ELF-1 (cell line): Measurements from ENCODE around the gene FCN3.
A peak's percentile ranks its signal among the peaks of the same experiment; 100 is the strongest.
"Not testable (repeated sequence)": the region's sequence is repeated elsewhere in the genome, so short reads cannot be mapped to it uniquely, and the experiment has no call there.

Source experiments
- DNase-seq: peaks from one replicate; pipeline ENCODE4 v3.0.0-alpha.2; 2016; ENCODE audit warnings: low read depth, low spot score

FCN3 gene

GRCh38 chr1:27374362-27375086, at the start of gene FCN3:
Gene FCN3, minus strand, starts transcription at chr1:27374824. Its CDS starts 6 bp downstream, at chr1:27374818.
- DNase-seq = no peak

- DNase-seq = no peak
Measured at GRCh38 chr1:27423709-27424108, 49.1 kb upstream of the FCN3 start.

GRCh38 chr1:27418326-27419185, 43.9 kb upstream of the FCN3 start:
- DNase-seq = peak; percentile 68

- no peak for DNase-seq
Measured at GRCh38 chr1:27417713-27418112, 43.1 kb upstream of the FCN3 start.

GRCh38 chr1:27416387-27417111, 41.9 kb upstream of the FCN3 start:
- peak; percentile 78 for DNase-seq

GRCh38 chr1:27414091-27414490, 39.5 kb upstream of the FCN3 start:
- no peak for DNase-seq

GRCh38 chr1:27413004-27413403, 38.4 kb upstream of the FCN3 start:
- DNase-seq = no peak

- DNase-seq = no peak
Measured at GRCh38 chr1:27412502-27412901, 37.9 kb upstream of the FCN3 start.

GRCh38 chr1:27410709-27411108, 36.1 kb upstream of the FCN3 start:
- no peak for DNase-seq

- no peak for DNase-seq
Measured at GRCh38 chr1:27409669-27410068, 35.0 kb upstream of the FCN3 start.

- DNase-seq = no peak
Measured at GRCh38 chr1:27408151-27408550, 33.5 kb upstream of the FCN3 start.

- not testable (repeated sequence) for DNase-seq
Measured at GRCh38 chr1:27406791-27407190, 32.2 kb upstream of the FCN3 start.

GRCh38 chr1:27406362-27406680, 31.7 kb upstream of the FCN3 start:
- DNase-seq = no peak

- DNase-seq = peak; percentile 86
Measured at GRCh38 chr1:27405598-27406361, 31.2 kb upstream of the FCN3 start.

GRCh38 chr1:27405074-27405473, 30.4 kb upstream of the FCN3 start:
- DNase-seq = peak; percentile 92

- DNase-seq = no peak
Measured at GRCh38 chr1:27403931-27404330, 29.3 kb upstream of the FCN3 start.

GRCh38 chr1:27403065-27403726, 28.6 kb upstream of the FCN3 start:
- DNase-seq = peak; percentile 88

- DNase-seq = peak; percentile 71
Measured at GRCh38 chr1:27402349-27402754, 27.7 kb upstream of the FCN3 start.

GRCh38 chr1:27400963-27401341, 26.3 kb upstream of the FCN3 start:
- no peak for DNase-seq

- DNase-seq = no peak
Measured at GRCh38 chr1:27400082-27400962, 25.7 kb upstream of the FCN3 start.
